Choroid plexus epithelial cell (primary cell): ENCODE results near the gene EXD3.

Source experiments
- DNase-seq: peaks from one replicate; pipeline ENCODE4 v3.0.0-alpha.2; 2010; ENCODE audit warnings: low read depth
- H3K4me3 ChIP-seq: 2 replicates; pipeline ENCODE4 v1.5.1; 2011; ENCODE audit warnings: low read depth, mild to moderate bottlenecking, control low read depth, low read length, moderate library complexity
- TF ChIP-seq, protein P1 (sequence below): conservative IDR thresholded peaks from 2 replicates; pipeline ENCODE4 v1.5.1; 2011; ENCODE audit warnings: low read depth, mild to moderate bottlenecking, control low read depth, inconsistent platforms, low read length, moderate library complexity

Gene EXD3

GRCh38 chr9:137461316-137461662, 38.3 kb upstream of the EXD3 start:
- H3K4me3 ChIP-seq: no peak overlapping the region
- no peak for DNase-seq
- TF ChIP-seq, protein P1, sequence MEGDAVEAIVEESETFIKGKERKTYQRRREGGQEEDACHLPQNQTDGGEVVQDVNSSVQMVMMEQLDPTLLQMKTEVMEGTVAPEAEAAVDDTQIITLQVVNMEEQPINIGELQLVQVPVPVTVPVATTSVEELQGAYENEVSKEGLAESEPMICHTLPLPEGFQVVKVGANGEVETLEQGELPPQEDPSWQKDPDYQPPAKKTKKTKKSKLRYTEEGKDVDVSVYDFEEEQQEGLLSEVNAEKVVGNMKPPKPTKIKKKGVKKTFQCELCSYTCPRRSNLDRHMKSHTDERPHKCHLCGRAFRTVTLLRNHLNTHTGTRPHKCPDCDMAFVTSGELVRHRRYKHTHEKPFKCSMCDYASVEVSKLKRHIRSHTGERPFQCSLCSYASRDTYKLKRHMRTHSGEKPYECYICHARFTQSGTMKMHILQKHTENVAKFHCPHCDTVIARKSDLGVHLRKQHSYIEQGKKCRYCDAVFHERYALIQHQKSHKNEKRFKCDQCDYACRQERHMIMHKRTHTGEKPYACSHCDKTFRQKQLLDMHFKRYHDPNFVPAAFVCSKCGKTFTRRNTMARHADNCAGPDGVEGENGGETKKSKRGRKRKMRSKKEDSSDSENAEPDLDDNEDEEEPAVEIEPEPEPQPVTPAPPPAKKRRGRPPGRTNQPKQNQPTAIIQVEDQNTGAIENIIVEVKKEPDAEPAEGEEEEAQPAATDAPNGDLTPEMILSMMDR: no peak

GRCh38 chr9:137460363-137461315, 37.7 kb upstream of the EXD3 start:
- TF ChIP-seq, protein P1: no peak
- H3K4me3 ChIP-seq: no peak overlapping the region
- DNase-seq: no peak

DNA sequence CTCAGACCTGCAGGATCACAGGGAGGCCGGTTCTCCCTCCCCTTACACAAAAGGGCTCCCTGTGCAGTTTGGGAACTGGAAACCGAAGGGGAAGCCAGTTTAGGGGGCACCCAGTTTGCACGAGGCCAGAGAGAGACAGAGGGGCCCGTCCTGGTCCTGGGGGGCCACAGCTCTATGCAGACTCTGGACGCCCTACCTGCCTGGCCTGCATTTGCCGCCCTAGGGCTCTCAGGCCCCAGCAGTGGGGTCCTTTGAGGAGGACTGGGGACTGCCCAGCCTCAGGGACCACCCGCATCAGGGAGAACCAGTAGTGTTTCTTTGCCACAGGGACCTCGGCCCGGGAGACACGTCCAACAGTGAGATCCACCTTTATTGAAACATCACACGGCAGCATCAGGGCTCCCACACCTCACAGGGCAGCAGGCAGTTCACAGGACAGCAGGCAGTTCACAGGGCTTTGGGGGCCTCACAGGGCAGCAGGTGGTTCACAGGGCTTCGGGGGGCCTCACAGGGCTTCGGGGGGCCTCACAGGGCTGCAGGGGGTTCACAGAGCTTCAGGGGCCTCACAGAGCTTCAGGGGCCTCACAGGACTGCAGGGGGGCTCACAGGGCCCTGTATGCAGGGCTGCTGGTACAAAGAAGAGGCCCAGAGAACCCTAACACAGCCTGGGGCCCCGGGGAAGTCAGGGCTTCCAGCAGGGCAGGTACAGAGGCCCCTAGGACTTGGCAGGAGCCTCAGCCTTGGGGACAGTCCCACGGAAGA, 36.8 kb upstream of the EXD3 start:
- H3K4me3 ChIP-seq: peak overlapping the region; percentile 50
- no peak for DNase-seq

DNA sequence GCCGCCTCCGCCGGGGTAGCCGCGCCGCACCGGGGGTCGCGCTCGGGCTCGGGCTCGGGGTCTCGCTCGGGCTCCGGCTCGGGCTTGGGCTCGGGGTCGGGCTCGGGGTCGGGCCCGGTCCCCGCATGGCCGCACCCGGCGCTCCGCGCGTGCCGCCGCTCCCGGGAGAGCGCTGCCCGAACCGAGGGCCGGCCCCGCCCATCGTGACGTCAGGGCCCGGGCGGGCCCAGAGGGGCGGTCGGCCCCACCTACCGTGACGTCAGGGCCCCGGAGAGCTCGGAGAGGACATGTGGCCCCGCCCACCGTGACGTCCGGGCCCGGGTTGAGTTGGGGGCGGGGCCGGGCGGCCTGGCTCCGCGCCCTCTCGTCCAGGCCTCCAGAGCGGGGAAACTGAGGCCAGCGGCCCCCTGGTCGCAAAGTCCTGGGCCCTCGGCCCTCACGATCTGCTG, 36.2 kb upstream of the EXD3 start, which contains the start of gene NSMF:
Gene NSMF, minus strand, starts transcription at position 183 of the 449 bp plus-strand sequence. CDS start 232 bp downstream, outside the sequence.
- peak; percentile 92 for DNase-seq
- peak within 1 kb of the TSS; percentile 74 for H3K4me3 ChIP-seq
- TF ChIP-seq, protein P1: no peak

More for the DNA sequence above, 36.8 kb upstream of the EXD3 start:
- TF ChIP-seq, protein P1: no peak

- DNase-seq: no peak
- TF ChIP-seq, protein P1: no peak
- peak overlapping the region; percentile 74 for H3K4me3 ChIP-seq
Observed at GRCh38 chr9:137458194-137459151, 35.5 kb upstream of the EXD3 start.
